IPS-18c (cell line): ENCODE results near the gene TRAPPC10.

Experiments
- H3K4me3 ChIP-seq: 2 replicates; pipeline ENCODE4 v1.7.0; 2013; ENCODE audit warnings: low read depth, mild to moderate bottlenecking, low read length, moderate library complexity; ENCODE audit not compliant: insufficient read depth
- H3K9me3 ChIP-seq: one replicate; pipeline ENCODE4 v1.6.1; 2013; ENCODE audit warnings: mild to moderate bottlenecking, low read length, moderate library complexity; ENCODE audit not compliant: control insufficient read depth, insufficient read depth

The TRAPPC10 gene

DNA sequence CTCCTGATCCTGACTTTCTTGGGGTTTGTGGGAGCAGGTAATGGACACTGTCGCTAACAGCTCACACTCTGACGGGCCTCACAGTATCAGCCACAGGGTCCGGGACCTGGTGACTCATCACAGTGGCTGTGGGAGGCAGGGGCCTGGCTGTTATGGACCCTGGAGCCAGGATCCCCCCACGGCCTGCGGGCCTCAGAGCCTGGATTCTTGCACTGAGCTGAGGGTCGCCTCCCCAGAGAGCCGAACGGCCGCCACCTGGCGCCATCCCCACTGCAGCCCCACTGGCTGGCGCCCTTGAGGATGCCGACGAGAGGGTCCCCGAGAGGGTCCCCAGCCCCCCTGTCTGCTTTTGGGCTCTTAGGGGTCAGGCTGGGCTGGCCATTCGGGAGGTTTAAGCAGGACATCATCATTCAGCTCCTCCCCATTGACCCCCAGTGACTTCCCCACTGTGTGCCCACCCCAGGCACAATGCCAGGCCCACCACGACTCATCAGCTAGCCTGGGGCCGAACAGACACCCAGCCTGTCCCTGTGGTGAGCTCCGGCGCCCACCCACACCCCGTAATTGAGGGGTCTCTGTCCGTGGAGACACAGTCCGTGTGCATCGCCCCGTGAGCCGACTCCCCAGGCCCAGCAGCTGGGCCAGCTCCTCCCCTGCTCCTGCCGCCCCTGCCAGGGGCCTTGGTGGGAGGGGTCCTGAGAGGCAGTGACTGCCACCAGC, 30.8 kb upstream of the TRAPPC10 start:
- Histone ChIP-seq H3K9me3 (no peaks in the 10 kb centered on the region), H3K4me3 (no peak overlapping the region)

DNA sequence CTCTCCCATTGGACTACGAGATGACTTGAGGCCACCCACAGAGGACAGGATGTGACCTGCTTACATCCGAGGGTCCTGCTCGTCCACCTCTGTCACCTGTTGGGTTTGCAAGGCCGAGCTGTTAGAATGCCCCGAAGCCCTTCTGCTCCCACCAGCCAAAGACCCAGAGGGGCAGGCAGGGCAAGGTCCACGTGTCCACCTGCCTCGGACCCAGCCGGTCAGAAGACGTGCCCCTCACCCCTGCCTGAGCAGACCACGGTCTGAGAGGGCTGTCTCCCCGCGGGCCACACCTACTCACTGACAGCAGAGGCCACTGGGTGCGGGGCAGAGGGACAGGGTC, 30.3 kb upstream of the TRAPPC10 start:
- Histone ChIP-seq H3K4me3 (no peak overlapping the region), H3K9me3 (no peaks in the 10 kb centered on the region)

DNA sequence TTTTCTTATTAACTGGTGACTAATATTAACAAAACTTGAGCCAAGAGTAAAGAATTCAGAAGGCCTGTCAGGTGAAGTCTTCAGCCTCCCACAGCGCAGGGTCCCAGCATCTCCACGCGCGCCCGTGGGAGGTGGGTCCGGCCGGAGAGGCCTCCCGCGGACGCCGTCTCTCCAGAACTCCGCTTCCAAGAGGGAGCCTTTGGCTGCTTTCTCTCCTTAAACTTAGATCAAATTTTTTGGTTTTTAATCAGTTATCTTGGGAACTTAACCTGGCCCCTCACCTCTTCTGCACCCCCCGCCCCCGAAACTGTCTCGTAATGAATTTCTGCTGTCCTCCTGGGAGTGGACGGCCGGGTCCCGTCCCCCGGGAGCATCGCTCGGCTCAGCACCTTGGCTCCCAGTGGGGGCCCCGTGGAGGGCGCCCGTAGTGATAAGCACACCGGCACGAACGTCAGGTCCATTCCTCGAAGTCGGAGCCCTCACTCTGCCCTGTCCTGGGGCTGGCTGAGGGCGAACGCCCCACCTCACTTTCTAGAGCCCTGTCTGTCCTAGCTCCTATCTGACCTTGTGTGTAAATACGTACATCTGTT, 29.5 kb upstream of the TRAPPC10 start:
- Histone ChIP-seq H3K4me3 (no peak overlapping the region), H3K9me3 (no peaks in the 10 kb centered on the region)

DNA sequence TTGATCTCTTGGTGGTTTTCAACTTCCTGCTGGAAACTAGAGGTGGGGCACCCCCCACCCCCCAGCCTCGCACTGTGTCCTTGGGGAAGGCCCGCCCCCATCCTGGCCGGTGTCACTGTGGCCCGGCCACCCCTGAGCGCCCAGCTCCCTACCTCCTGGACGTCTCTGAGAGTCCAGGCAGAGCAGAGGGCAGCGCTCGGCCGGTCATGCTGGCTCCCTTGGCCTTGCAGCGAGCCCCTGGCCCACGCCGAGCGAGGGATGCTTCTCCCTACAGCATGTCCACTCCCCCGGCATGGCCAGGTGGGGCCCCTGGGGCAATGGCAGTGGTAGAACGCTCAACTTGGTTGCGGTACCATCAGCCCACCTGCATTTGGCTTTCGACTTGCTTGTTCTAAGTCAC, 28.7 kb upstream of the TRAPPC10 start:
- Histone ChIP-seq H3K4me3 (no peak overlapping the region), H3K9me3 (no peaks in the 10 kb centered on the region)

DNA sequence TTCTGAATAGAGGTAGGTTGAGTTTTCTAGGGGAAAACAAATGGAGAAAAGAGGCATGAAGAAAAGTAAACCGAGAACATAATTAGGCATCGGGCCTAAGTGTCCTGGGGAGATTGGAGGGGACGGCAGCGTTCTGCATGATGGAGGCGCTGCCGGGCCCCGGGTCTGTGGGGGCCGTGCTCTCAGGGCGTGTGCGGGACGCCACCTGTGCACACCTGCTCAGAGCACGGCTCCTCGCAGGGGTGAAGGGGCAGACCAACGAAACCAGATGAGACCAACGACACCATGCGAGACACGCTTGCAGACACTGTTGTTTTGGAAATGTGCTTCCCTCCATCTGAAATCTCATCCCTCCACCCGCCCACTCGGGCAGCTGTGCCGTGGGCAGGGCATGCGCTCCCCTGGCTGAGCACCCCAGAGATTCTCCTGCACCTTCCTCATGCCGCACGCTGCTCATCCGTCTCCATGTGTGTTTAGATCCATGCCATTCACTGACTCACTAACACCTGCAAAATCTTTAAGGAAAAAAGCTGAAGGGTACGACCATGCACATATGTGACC, 28.2 kb upstream of the TRAPPC10 start:
- no peak overlapping the region for H3K4me3 ChIP-seq
- no peaks in the 10 kb centered on the region for H3K9me3 ChIP-seq

DNA sequence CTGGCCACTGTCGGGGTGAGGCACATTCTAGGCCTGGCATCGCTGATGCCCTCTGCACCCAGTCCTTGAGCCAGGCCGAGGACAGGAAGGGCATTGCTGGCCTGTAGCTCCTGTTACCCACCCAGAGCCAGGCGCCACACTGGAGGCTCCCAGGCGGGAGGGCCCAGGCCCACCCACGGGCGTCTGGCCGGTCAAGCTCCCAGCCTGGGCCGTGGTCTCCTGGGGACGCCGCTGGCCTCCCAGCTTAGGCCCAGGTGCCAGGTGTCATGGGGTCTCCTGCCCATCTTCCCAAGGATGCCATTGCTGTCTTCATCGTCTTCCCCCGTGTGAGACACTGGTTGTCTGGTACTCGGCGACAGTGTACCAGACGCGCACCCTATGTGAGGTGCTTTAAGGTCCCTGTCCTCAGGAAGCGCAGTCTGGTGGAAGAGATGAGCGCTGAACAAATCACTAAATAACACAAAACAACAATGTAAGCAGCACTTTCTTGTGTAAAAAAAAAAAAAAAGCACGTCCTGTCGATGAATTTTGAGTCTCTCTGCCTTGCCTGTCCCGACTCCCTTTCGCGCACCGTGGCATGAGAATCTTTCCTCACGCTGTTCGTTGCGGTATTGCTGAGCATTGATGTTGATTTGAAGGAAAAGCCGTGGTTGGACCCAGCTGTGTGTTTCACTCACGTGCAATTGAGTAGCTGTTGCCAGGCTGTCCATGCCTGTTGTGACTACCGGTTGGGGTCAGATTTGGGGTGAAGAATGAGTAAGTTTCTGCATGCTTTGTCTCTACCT, 27.0 kb upstream of the TRAPPC10 start:
- Histone ChIP-seq H3K9me3 (no peaks in the 10 kb centered on the region), H3K4me3 (no peak overlapping the region; the same call in 1 of the 2 replicates)

DNA sequence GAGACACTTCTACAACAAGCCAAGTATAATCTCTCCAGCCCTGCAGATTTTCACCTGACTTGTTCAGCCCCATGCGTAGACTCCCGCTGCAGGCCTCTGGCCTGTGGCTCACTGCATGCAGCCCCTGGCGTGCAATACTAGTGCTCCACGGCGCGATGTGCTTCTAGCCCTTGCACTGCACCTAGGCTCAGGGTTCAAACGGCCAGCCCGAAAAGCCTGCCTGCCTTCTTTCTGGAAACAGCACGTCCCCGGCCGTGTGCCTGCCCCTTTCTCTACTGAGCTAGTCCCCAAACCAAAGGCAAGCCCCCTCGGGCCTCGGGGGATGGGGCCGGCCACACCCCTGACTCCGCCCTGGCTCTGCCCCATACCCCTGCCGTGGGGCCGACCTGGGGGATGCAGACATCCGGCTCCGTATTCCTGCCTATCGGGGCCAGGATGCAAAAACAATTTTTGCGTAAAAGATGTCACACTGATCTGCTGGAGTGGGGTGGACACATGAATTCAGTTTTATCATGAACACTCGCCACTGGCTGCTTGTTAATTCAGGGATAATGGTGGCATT, 26.3 kb upstream of the TRAPPC10 start:
- no peak overlapping the region; the same call in 1 of the 2 replicates for H3K4me3 ChIP-seq
- no peaks in the 10 kb centered on the region for H3K9me3 ChIP-seq

DNA sequence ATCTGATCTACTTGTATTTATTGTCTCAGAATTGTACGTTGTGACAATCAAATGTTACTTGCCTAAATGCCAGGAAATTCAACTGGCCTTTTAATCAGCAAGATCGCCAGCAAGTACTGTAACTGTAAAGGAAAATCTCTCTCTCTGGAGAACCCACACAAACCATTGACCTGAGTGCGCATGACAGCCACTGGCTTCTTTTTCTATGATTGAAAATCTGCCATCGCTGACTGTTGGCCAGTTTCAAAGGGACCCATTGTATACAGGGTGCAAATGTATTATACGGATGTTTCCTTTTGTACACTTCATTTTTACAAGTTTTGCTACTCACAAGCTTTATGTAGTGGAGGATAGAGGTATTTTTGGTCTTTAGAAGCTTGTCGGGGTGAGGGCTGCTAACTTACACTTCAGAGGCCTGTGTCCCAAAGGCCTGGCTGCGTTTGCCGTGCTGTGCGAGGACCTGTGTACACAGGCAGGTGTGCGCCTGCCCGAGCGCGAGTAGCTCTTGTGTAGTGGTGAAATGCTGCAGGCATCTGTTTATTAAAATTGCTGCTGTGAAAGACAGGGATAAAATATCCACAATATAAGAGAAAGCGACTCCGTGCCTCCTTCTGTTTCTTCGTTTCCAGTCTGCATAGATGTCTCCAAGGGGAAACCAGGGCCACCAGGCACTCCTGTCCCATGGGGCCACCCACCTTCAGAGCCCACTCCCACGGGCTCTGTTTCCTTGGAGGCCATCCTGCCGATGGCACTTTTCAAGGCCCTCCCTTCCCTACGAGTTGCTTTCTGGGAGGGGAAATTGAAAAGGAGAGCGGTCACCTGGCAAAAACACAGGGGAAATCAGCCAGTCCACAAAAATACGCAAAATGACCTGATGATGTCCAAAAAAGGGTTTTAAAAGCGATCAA, 25.3 kb upstream of the TRAPPC10 start:
- Histone ChIP-seq H3K9me3 (no peaks in the 10 kb centered on the region), H3K4me3 (no peak overlapping the region)

DNA sequence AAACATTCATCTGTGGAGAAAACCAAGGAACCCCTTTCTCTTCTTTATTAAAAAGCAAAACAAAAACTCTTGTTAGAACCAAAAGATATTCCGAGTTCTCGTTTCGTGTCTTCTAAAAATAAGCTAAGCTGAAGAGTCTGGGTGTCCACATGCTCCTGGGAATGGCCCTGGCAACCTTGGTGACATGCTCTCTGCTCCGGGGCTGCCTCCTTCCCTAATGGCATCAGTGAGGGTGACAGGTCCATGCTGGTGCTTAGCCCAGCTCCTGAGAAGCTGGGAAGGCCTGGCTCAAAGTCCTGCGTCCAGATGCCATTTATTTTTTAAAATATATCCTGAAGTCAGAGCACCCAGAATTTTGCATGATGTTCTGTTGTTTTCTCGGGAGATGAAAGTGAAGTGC, 24.6 kb upstream of the TRAPPC10 start:
- Histone ChIP-seq H3K4me3 (no peak overlapping the region), H3K9me3 (no peaks in the 10 kb centered on the region)

DNA sequence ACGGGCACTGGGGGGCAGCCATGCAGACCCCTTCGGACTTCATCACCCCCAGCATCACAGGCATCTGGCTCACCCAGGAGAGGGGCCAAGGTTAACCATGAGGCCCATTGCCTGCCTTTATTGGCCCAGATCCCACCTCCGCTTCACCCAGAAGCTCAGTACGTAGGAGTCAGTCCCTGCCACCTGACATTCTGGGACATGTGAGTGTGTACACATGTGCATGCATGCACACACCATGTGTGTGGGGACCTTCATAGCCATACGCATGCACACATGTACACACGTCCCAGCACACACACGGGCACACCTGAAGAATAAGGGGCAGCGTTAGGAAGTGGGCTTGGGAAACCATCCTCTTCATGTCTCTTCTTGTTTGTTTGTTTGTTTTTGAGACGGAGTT, 24.1 kb upstream of the TRAPPC10 start:
- H3K4me3 ChIP-seq, result no peak overlapping the region
- no peaks in the 10 kb centered on the region for H3K9me3 ChIP-seq

DNA sequence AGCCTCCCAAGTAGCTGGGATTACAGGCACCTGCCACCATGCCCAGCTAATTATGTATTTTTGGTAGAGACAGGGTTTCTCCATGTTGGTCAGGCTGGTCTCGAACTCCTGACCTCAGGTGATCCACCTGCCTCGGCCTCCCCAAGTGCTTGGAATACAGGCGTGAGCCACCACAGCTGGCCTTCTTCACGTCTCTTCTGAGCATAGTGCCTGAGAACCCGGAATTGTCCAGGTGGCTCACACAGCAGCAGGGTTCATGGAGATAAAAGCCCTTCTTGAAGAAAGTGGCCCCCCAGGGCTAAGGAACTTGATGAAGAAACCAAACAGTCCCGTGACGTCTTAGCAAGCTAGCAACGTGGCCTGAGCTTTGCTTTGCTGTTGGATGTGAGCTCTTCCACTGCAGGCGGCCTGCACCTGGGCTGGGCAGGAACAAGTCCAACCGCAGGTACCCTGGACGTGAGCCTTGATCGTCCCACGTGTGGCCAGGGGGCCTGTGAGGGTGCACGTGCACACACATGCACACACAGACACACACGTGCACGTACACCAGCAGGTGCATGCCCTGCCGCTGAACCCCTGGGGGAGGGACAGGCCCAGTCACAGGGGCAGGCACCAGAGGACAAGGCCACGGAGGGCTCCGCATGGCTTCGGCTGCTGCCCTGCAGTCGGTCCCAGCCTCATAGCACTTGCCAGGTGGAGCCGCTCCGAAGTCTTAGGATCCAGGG, 23.4 kb upstream of the TRAPPC10 start:
- Histone ChIP-seq H3K9me3 (no peaks in the 10 kb centered on the region), H3K4me3 (no peak overlapping the region)

DNA sequence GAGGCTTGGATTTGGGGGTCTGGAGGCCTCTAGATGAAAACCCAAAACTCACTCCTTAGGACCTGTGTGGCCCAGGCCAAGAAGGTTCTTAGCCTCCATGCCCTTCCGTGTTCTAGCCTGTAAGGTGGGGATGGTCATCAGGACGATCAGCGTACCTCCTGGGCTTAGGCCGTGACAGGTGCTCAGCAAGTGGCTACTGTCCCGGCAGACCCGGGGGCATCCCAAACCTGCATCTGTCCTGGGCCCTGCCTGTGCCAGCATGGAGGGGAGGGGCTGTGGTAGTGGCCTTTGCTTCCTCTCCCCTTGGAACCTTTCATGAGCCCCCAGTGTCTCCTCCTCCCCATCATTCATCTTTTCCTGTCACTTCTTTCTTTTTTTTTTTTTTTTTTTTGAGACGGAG, 22.7 kb upstream of the TRAPPC10 start:
- H3K9me3 ChIP-seq, result no peaks in the 10 kb centered on the region
- H3K4me3 ChIP-seq, result no peak overlapping the region

DNA sequence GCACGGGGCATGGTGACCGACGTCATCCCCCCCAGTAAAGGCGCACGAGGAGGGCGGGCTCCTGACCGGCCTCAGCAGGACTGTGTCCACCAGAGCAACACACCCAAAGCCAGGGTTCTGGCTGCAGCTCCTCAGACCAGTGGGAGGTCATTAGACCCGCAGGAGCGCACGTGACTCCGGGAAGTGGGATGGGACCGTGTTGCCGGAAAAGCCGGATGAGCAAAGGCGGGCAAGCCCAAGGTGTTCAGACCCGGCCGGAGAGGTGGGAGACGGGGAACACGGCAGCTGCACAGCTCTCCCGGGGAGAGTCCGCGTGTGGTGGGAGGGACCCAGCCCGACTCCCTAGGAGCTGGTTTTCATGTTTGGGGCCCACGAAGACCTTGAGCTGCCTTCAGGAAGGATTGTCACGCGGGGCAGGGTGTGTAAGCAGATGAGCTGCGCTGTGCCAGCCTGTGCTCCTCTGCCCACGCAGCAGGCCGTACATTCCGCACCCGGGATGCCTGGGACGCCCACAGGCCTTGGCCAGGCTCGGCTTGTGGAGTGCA, 20.6 kb upstream of the TRAPPC10 start:
- Histone ChIP-seq H3K4me3 (no peak overlapping the region), H3K9me3 (no peaks in the 10 kb centered on the region)

DNA sequence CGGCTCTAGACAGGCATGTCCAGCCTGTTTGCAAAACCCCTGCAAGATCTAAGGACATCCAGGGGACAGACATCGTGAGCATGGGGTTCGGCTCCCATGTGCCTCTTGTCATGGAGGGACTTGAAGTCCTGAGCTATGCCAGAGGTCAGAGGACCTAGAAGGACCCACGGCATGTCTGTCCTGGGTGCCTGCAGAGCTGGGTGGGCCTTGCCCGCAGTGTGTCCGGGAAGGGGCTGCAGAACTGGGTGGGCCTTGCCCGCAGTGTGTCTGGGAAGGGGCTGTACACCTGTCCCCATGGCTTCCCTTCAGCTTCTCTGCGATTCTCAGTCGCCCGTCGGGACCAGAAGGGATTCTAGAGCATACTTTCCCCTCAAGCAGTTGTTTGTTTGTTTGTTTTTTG, 20.0 kb upstream of the TRAPPC10 start:
- H3K9me3 ChIP-seq, result no peaks in the 10 kb centered on the region
- no peak overlapping the region for H3K4me3 ChIP-seq

DNA sequence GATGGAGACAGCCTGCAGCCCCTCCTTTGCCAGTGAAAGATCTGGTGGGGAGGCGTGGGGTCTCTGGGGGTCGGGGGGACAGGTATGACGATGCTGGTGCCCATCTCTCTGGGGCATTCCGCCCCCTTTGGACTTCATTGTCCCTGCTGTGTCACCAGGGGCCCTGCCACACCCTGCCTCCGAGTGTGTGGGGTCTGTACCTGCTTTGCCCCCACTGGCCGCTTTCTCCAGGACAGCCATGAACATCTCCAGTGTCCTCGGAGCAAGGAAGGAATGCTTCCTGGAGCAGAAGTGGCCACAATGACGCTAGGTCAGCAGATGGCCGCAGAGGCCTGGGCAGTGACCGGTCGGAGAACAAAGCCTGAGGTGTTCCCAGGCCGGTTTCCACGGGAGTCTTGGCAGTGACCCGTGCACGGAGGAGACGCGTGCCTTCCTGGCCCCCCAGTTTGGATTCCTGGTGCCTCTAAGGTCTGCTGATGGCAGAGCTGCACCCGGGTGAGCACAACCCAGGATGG, 18.6 kb upstream of the TRAPPC10 start:
- no peak overlapping the region for H3K4me3 ChIP-seq

DNA sequence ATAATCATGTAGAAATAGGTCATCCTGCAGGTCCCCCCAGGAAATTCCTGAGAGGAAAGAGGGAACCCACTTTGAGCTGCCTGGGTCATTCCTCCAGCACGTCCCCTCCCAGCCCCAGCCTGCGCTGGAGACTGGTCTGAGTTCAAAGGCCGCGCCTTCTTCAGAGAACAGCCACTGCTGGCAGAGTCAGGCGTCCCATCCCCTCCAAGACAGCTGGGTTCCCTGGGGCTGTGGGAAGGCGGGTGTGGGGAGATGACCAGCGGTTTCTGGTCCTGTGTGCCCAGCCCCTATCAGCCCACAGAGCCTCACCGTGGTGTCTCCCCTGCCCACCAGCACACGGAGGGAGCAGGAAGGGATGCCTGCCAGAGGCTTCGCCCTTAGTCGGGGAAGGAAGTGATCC, 18.0 kb upstream of the TRAPPC10 start:
- H3K9me3 ChIP-seq, result no peaks in the 10 kb centered on the region
- no peak overlapping the region for H3K4me3 ChIP-seq

More for the DNA sequence above, 18.6 kb upstream of the TRAPPC10 start:
- no peaks in the 10 kb centered on the region for H3K9me3 ChIP-seq
